Upper lobe of left lung (tissue), 6 donors: ENCODE data around the gene CTBP2. TPM values are rescaled to one million over a fixed set of nuclear protein-coding genes. Genes with fewer than 3 reads are reported as not detected.
A peak's percentile ranks its signal among the peaks of the same experiment; 100 is the strongest.

ENCODE experiments used
- ATAC-seq, 2 donors: fragments of 200-7000 bp; cut with Tn5 transposase; one replicate each; pipeline ENCODE4 v1.9.1; 2022; ENCODE audit warnings: mild to moderate bottlenecking in 2 of 2, moderate library complexity in 2 of 2; ENCODE audit not compliant: low FRiP score in 2 of 2
- DNase-seq, 2 donors: peaks; one replicate each; pipeline ENCODE4 v3.0.0-alpha.2; 2019 to 2020
- H3K27ac ChIP-seq, 4 donors: fragments of 200-600 bp; sonication (generic); one replicate each; pipeline ENCODE4 v1.5.1; 2016 to 2019
- H3K27me3 ChIP-seq, 4 donors: fragments of 200-600 bp; sonication (generic); one replicate each; pipeline ENCODE4 v1.5.1; 2017 to 2019
- H3K36me3 ChIP-seq, 4 donors: fragments of 200-600 bp; sonication (generic); one replicate each; pipeline ENCODE4 v1.5.1; 2016 to 2019
- H3K4me1 ChIP-seq, 4 donors: fragments of 200-600 bp; sonication (generic); one replicate each; pipeline ENCODE4 v1.5.1; 2018 to 2019
- H3K4me3 ChIP-seq, 4 donors: fragments of 200-600 bp; sonication (generic); one replicate each; pipeline ENCODE4 v1.5.1; 2017 to 2019; ENCODE audit warnings: mild to moderate bottlenecking in 2 of 4, moderate library complexity in 1 of 4
- H3K9me3 ChIP-seq, 4 donors: fragments of 200-600 bp; sonication (generic); one replicate each; pipeline ENCODE4 v1.5.1; 2018 to 2019
- CTCF ChIP-seq, 6 experiments: fragments of 450-650 bp in 4 of 6; fragments of 200-600 bp in 2 of 6; sonication (generic) in 2 of 6; IDR thresholded peaks; one replicate each; pipeline ENCODE4 v1.5.1; 2016 to 2019; ENCODE audit warnings: antibody characterized with exemption in 6 of 6
- EP300 ChIP-seq, 4 donors: sonication (generic); formaldehyde crosslinking; IDR thresholded peaks; one replicate each; pipeline ENCODE4 v1.5.1; 2017; ENCODE audit warnings: antibody characterized with exemption in 4 of 4, control low read depth in 2 of 4
- POLR2A ChIP-seq, 4 donors: fragments of 450-650 bp; IDR thresholded peaks; one replicate each; pipeline ENCODE4 v1.5.1; 2016 to 2017; ENCODE audit warnings: antibody characterized with exemption in 4 of 4, mild to moderate bottlenecking in 2 of 4
- POLR2AphosphoS5 ChIP-seq, 2 donors: sonication (generic); formaldehyde crosslinking; IDR thresholded peaks; one replicate each; pipeline ENCODE4 v1.5.1; 2017; ENCODE audit warnings: antibody characterized with exemption in 2 of 2
- WGBS, 2 donors: methylation state at CpG; one replicate each; pipeline ENCODE4 v1.1.5; 2017 to 2018; 5-methylcytosine and 5-hydroxymethylcytosine counted together
- total RNA-seq, 6 donors: library from RNA; depleted of rRNA in 4 of 6; stranded (reverse); fragments of >200 nt in 4 of 6; gene quantifications; one replicate each; pipeline versions ENCODE4 v1.1.0 to v1.2.1, GENCODE V29; 2016 to 2021
- donor health status: DM: no; HTN: no; CAD: no; lungs with moderate emphysema.
- donor health status: DM: no; HTN: yes; CAD: no; lungs with severe emphysema.

Gene CTBP2
- total RNA-seq, 6 donors from 2014 or later = 47.1 to 82.5 (median 59.7) TPM

GRCh38 chr10:125006921-125007426 is 153.4 kb downstream of the CTBP2 start:
- TF ChIP-seq EP300 (IDR thresholded peaks at IDR 0.05) = no peak
- TF ChIP-seq POLR2AphosphoS5 (IDR thresholded peaks at IDR 0.05) = no peak
- no peak for TF ChIP-seq CTCF (IDR thresholded peaks at IDR 0.05)
- TF ChIP-seq POLR2A (IDR thresholded peaks at IDR 0.05) = no peak
- Histone ChIP-seq H3K9me3 (no peaks in the 10 kb centered on the region), H3K4me3 (no peak overlapping the region), H3K27ac (no peak overlapping the region), H3K36me3 (peaks cover 3 to 46% (median 21%) of the 10 kb centered on the region in 4 donors), H3K27me3 (no peaks in the 10 kb centered on the region), H3K4me1 (peaks cover 12 to 37% (median 14%) of the 10 kb centered on the region in 4 donors)
- DNase-seq (no peak), ATAC-seq (peak in 1 of 2 donors; percentile 66)
- 83 to 96% methylated on average over 5 to 19 of the region's 19 CpGs for WGBS, 2 donors

GRCh38 chr10:125006188-125006680 is 154.1 kb downstream of the CTBP2 start:
- TF ChIP-seq POLR2AphosphoS5 (IDR thresholded peaks at IDR 0.05) (no peak), CTCF (IDR thresholded peaks at IDR 0.05) (no peak), EP300 (IDR thresholded peaks at IDR 0.05) (no peak), POLR2A (IDR thresholded peaks at IDR 0.05) (no peak)
- ATAC-seq (no peak), DNase-seq (no peak)
- Histone ChIP-seq H3K36me3 (peaks cover 3 to 47% (median 25%) of the 10 kb centered on the region in 4 donors), H3K27ac (no peak overlapping the region), H3K9me3 (no peaks in the 10 kb centered on the region), H3K4me3 (no peak overlapping the region), H3K27me3 (no peaks in the 10 kb centered on the region), H3K4me1 (peaks cover 18 to 45% (median 19%) of the 10 kb centered on the region in 4 donors)
- 91 to 92% methylated on average over 9 of the region's 9 CpGs for WGBS, 2 donors

GRCh38 chr10:125005312-125006187 is 154.8 kb downstream of the CTBP2 start:
- H3K27ac ChIP-seq = no peak overlapping the region
- H3K9me3 ChIP-seq = no peaks in the 10 kb centered on the region
- no peak for TF ChIP-seq POLR2AphosphoS5 (IDR thresholded peaks at IDR 0.05)
- TF ChIP-seq CTCF (IDR thresholded peaks at IDR 0.05) = no peak
- TF ChIP-seq EP300 (IDR thresholded peaks at IDR 0.05) = no peak
- TF ChIP-seq POLR2A (IDR thresholded peaks at IDR 0.05) = no peak
- DNase-seq (peak in 1 of 2 donors; percentile 15), ATAC-seq (no peak)
- H3K4me1 ChIP-seq = peaks cover 22 to 50% (median 25%) of the 10 kb centered on the region in 4 donors
- peaks cover 3 to 54% (median 29%) of the 10 kb centered on the region in 4 donors for H3K36me3 ChIP-seq
- no peaks in the 10 kb centered on the region for H3K27me3 ChIP-seq
- WGBS, 2 donors = 94% methylated on average over 18 to 36 of the region's 36 CpGs
- H3K4me3 ChIP-seq = no peak overlapping the region

GRCh38 chr10:125004571-125005311 is 155.6 kb downstream of the CTBP2 start:
- no peak for ATAC-seq
- H3K9me3 ChIP-seq = no peaks in the 10 kb centered on the region
- H3K36me3 ChIP-seq = peaks cover 6 to 62% (median 37%) of the 10 kb centered on the region in 4 donors
- 79 to 93% methylated on average over 10 to 19 of the region's 19 CpGs for WGBS, 2 donors
- H3K27ac ChIP-seq = no peak overlapping the region
- peaks cover 29 to 58% (median 33%) of the 10 kb centered on the region in 4 donors for H3K4me1 ChIP-seq
- H3K27me3 ChIP-seq = no peaks in the 10 kb centered on the region
- DNase-seq = peak; percentile 8 to 29
- no peak overlapping the region for H3K4me3 ChIP-seq
- TF ChIP-seq POLR2AphosphoS5 (IDR thresholded peaks at IDR 0.05) (no peak), EP300 (IDR thresholded peaks at IDR 0.05) (no peak), CTCF (IDR thresholded peaks at IDR 0.05) (no peak), POLR2A (IDR thresholded peaks at IDR 0.05) (no peak)
